NCI-H187 (cell line): Measurements from ENCODE around the gene IFI30.
"Not testable (repeated sequence)": the region's sequence is repeated elsewhere in the genome, so short reads cannot be mapped to it uniquely, and the experiment has no call there.

Experiments
- DNase-seq, 2 experiments: peaks; one replicate each; lab custom pipeline; 2025; lab: John Stamatoyannopoulos, UW

IFI30 gene

GRCh38 chr19:18152817-18153555, 20.6 kb upstream of the IFI30 start, which contains the start of gene PIK3R2:
PIK3R2 (plus strand) TSS chr19:18153163; CDS start chr19:18155880, 2,717 bp downstream.
- peak; percentile 85 to 94 for DNase-seq

DNA sequence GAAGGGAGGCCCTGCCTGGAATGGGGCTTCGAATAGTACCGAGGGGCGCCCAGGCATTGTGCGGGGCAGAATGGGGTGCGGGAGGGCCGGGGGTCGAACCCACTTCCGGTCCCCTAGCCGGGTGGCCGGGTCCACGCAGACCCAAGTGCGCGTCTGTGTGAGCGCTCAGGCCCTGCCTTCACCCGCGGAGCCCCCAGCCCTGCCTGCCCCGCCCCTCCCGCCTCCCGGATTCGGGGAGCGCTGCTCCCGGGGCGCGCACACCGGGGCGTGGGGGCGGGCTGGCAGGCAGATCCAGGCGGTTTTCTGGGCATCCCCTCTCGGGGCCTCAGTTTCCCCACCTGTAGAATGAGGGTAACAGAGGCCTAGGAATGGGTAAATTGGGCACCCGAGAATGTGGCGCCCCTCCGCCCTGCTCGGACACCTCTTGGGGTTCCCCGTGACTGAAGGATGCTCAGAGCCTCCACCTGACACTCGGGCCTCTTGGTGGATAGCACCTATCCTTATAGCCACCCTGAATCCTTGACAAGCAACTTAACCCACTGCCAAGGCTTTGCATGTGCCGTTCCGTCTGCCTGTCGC, 20.0 kb upstream of the IFI30 start:
- no peak for DNase-seq

DNA sequence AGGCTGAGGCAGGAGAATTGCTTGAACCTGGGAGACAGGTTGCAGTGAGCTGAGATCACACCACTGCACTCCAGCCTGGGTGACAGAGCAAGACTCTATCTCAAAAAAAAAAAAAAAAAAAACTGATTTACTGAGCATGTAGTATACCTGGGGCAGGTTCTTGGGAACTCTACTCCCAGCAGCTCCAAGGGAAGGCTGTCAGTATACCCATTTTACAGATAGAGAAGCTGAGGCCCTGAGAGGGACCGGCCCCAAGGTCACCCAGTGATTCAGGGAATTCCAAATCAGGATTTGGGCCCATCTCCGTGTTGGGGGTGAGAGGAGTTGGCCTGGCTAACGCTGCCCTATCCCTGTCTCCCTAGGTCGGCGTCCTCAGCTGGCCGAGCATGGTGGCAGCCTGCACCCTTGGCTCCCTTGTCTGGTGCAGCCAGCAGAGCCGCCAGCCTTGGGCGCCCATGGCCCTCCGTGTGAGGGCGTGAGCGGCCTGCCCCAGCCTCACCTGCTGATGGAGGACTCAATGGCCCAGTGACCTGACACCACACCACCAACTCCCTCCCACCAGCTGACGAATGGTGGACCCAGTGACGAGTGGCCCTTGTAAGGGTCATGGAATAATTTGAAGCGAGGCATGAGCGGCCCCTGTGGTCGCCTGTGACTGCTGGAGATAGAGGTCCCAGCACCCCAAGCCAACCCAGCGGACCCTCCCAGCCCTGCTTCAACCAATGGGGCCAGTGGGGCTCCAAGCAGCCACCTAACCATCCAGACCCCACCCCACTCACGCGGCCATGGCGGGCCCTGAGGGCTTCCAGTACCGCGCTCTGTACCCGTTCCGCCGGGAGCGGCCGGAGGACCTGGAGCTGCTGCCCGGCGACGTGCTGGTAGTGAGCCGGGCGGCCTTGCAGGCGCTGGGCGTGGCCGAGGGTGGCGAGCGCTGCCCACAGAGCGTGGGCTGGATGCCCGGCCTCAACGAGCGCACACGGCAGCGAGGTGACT, 18.2 kb upstream of the IFI30 start:
- DNase-seq: no peak

GRCh38 chr19:18156268-18156667, 17.3 kb upstream of the IFI30 start:
- no peak for DNase-seq

DNA sequence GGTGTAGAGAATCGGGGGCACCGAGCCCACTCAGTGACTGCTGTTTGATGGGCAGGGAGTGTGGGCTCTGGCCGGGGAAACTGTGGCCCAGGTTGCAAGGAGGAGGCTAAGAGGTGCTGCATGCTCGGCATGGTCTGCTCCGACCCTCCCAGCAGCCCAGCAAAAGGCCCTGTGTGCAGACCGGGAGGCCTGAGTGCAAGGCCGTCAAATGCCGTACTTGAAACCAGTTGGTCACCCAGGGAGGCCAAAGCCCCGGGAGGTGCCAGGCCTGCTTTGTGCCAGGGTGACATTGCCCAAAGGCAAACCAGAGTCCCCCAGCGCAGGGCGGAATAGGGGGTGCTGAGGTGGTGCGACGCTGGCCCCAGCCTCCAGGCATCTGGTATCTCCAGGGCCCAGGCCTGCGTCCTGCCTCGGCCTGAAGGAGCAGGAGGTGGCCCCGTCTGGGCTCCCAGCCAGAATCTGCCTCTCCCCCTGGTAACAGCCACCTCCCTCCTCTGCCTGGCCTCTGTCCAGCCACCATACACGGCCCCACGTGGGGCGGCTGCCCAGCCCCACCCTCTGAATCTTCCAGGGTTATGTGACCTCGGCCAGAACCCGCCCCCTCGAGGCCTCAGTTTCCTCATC, 16.7 kb upstream of the IFI30 start:
- no peak for DNase-seq

GRCh38 chr19:18157465-18158063, 16.0 kb upstream of the IFI30 start:
- DNase-seq: peak in 1 of 2 experiments; percentile 22

DNA sequence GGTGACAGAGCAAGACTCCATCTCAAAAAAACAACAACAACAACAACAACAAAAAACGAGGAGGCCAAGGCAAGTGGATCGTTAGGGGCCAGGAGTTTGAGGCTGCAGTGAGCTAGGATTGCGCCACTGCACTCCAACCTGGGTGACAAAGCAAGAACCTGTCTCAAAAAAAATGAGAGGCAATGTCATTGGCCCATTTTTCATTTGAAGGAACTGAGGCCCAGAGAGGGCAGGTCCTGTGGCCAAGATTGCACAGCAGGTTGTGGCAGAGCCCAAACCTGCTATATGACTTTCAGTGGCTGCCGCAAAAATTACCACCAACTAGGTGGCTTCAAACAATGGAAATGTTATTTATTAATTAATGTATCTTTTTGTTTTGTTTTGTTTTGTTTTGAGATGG, 15.1 kb upstream of the IFI30 start:
- no peak for DNase-seq

DNA sequence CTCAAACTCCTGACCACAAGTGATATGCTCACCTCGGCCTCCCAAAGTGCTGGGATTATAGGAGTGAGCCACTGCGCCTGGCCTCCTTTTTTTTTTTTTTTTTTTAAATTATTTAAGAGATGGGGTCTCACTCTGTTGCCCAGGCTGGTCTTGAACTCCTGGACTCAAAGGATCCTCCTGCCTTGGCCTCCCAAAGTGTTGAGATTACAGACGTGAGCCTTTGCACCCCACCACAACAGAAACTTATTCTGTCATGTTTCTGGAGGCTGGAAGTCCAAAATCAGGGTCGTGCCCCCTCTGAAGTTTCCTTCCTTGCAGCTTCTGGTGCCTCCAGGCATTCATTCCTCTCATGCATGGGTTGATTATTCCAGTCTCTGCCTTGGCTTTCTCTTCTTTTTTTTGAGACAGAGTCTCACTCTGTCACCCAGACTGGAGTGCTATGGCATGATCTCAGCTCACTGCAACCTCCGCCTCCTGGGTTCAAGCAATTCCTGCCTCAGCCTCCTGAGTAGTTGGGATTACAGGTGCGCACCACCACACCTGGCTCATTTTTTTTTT, 14.5 kb upstream of the IFI30 start:
- DNase-seq: not testable (repeated sequence)

- no peak for DNase-seq
Observed at GRCh38 chr19:18159810-18160209, 13.8 kb upstream of the IFI30 start.

GRCh38 chr19:18160493-18160970, 13.1 kb upstream of the IFI30 start:
- no peak for DNase-seq

DNA sequence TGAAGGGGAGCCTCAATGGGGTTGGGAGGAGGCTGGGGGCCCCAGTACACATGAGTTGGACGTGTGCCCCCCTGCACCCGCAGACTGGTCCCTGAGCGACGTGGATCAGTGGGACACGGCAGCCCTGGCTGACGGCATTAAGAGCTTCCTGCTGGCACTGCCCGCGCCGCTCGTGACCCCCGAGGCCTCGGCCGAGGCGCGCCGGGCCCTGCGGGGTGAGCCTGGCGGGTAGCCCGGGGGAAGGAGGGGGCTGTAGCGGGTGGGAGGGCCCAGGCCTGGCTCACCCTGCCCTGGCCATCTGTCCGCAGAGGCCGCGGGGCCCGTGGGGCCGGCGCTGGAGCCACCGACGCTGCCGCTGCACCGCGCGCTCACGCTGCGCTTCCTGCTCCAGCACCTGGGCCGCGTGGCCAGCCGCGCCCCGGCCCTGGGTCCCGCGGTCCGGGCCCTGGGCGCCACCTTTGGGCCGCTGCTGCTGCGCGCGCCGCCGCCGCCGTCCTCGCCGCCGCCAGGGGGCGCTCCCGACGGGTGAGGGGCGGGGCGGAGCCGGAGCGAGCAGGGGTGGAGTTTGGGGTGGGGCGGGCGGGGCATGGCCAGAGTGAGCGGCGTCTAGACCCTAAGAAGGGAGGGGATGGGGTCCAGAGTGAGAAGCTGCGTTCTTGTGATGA, 12.5 kb upstream of the IFI30 start:
- DNase-seq: peak in 1 of 2 experiments; percentile 15

DNA sequence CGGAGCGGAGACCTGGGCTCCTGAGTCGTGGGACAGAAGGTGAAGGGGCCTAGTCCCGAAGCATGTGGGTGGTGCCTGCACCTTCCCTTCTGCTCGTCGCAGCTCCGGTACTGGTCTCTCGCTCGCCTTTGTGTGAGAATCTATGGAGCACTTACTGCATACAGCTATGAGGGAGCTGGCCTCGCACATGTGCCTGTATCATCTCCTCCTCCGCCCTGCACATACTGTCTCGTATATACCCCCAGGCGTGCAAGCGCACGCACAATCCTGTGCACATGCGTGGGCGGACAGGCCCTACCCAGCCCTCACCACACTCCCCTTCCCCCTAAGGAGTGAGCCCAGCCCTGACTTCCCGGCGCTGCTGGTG, 12.0 kb upstream of the IFI30 start:
- no peak for DNase-seq

GRCh38 chr19:18164072-18164471, 9.5 kb upstream of the IFI30 start:
- DNase-seq: no peak

DNA sequence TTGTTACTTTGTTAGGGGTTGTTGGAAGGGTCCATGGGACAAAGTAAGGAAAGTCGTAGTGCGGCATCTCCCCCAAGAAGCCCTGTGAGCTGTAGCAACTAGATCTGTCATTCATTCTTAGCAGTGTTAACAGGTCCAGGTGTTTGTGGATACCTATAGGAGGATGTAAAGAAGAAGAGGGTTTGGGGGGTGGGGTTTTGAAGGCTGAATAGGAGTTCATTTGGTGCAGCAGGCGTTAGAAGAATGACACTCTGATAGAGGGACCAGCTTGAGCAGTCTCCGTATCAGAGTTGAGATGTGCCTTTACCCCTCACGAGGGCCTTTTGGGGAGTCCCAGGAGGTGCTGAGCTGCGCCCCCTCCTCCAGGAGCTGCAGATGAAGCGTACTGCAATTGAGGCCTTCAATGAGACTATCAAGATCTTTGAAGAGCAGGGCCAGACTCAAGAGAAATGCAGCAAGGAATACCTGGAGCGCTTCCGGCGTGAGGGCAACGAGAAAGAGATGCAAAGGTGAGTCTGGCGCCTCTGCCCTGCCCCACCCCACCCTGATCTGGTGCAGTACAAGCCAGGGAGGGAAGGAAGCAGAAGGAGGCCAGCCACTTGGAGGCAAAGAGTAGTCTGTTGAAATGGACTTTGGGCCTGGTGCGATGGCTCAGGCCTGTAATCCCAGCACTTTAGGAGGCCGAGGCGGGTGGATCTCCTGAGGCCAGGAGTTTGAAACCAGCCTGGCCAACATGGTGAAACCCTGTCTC, 7.6 kb upstream of the IFI30 start:
- no peak for DNase-seq

DNA sequence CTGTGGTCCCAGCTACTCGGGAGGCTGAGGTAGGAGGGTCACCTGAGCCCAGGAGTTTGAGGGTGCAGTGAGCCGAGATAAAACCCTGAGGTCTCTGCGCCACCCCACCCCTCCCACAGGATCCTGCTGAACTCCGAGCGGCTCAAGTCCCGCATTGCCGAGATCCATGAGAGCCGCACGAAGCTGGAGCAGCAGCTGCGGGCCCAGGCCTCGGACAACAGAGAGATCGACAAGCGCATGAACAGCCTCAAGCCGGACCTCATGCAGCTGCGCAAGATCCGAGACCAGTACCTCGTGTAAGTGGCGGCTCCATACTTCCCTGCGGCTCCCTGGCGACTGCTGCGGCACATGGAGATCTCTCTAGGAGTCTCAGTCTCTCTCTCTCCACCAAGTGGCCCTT, 6.6 kb upstream of the IFI30 start:
- no peak for DNase-seq

DNA sequence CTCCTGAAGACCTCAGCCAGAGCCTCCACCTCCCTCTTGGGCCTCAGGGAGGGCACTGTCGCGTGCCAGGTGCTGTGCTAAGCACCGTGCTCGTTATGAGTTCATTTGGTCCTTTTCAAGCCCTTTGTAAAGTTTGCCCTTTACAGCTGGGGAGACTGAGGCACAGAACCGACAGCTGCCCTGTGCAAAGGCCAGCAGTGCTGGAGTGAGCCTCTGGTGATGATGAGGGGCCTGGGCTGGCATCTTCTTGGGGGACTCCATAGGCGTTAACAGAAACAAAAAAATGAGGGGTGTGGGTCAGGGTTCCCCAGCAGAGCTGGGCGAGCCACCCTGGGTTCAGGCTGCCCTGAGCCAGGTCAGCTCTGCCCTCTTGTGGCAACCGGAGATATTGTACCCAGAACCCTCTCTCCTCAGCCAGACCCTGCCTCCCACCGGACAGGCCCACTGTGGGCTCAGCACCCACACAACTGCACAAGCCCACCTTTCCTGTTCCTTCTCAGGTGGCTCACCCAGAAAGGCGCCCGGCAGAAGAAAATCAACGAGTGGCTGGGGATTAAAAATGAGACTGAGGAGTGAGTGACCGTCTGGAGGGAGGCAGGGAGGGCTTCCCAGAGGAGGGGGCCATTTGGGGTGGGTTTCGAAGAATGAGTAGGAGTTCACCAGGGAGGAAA, 5.5 kb upstream of the IFI30 start:
- no peak for DNase-seq

DNA sequence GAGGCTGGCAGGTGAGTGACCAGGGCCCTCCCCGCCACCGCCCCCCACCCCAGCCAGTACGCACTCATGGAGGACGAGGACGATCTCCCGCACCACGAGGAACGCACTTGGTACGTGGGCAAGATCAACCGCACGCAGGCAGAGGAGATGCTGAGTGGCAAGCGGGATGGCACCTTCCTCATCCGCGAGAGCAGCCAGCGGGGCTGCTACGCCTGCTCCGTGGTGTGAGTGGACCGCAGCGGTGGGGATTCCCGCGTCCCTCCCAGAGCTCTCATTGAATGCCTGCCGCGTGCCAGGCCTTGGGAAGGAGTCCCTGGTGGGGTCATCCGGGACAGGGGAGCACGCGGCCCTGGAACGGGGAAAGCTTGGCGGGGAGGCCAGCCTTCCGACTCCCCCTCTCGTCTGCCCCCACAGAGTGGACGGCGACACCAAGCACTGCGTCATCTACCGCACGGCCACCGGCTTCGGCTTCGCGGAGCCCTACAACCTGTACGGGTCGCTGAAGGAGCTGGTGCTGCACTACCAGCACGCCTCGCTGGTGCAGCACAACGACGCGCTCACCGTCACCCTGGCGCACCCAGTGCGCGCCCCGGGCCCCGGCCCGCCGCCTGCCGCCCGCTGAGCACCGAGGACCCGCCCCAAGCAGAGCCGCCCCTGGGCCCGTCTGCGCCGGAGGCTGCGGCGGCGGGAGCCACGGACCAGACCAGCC, 4.8 kb upstream of the IFI30 start:
- no peak for DNase-seq

GRCh38 chr19:18170714-18171255, 2.8 kb upstream of the IFI30 start:
- DNase-seq: no peak
